WTC11 (cell line): ENCODE results near the gene KRT6C. TPM values are rescaled to one million over a fixed set of nuclear protein-coding genes. Genes with fewer than 3 reads are reported as not detected.

Experiments
- ATAC-seq: fragments of 200-7000 bp; cut with Tn5 transposase; 2 replicates; pipeline ENCODE4 v1.10.0; 2021; ENCODE audit warnings: mild to moderate bottlenecking, moderate library complexity
- CTCF ChIA-PET: fragments of 300-600 bp; sonication (Branson Sonifier 250); formaldehyde crosslinking; loops from one replicate; lab custom pipeline; 2021; ENCODE audit warnings: antibody characterized with exemption; lab: Charles Lee
- POLR2A ChIA-PET: fragments of 350-600 bp; sonication (Branson Sonifier 250); formaldehyde crosslinking; loops from one replicate; lab custom pipeline; 2021; ENCODE audit warnings: antibody characterized with exemption; lab: Charles Lee
- DNase-seq: peaks from one replicate; pipeline ENCODE4 v3.0.0; 2021; ENCODE audit warnings: low spot score
- H3K27ac Mint-ChIP-seq: 2 replicates; pipeline ENCODE4 v1.8.0; 2021; ENCODE audit warnings: mixed read lengths
- H3K27me3 Mint-ChIP-seq: 2 replicates; pipeline ENCODE4 v1.8.0; 2021; ENCODE audit warnings: low read depth, mild to moderate bottlenecking, moderate library complexity, mixed read lengths
- H3K36me3 Mint-ChIP-seq: 2 replicates; pipeline ENCODE4 v1.8.0; 2021; ENCODE audit warnings: mixed read lengths
- H3K4me1 Mint-ChIP-seq: 2 replicates; pipeline ENCODE4 v1.8.0; 2022; ENCODE audit warnings: mixed read lengths
- H3K4me3 Mint-ChIP-seq: 2 replicates; pipeline ENCODE4 v1.8.0; 2021; ENCODE audit warnings: mild to moderate bottlenecking, moderate library complexity, mixed read lengths
- H3K9me3 Mint-ChIP-seq: 2 replicates; pipeline ENCODE4 v1.8.0; 2021; ENCODE audit warnings: mixed read lengths
- ARID4B ChIP-seq: sonication (generic); formaldehyde crosslinking; IDR thresholded peaks from 2 replicates; pipeline ENCODE4 v1.8.0; 2023; ENCODE audit warnings: missing genetic modification reagents, mild to moderate bottlenecking, borderline replicate concordance
- ATF1 ChIP-seq: sonication (generic); formaldehyde crosslinking; IDR thresholded peaks from 2 replicates; pipeline ENCODE4 v1.8.1; 2023; ENCODE audit warnings: mild to moderate bottlenecking, moderate library complexity, missing genetic modification reagents
- ATF3 ChIP-seq: sonication (generic); formaldehyde crosslinking; conservative IDR thresholded peaks from 2 replicates; pipeline ENCODE4 v1.8.1; 2022; ENCODE audit warnings: mild to moderate bottlenecking, missing genetic modification reagents
- CREB1 ChIP-seq: sonication (generic); formaldehyde crosslinking; IDR thresholded peaks from 2 replicates; pipeline ENCODE4 v1.8.0; 2023; ENCODE audit warnings: mild to moderate bottlenecking, missing genetic modification reagents
- ELF4 ChIP-seq: sonication (generic); formaldehyde crosslinking; IDR thresholded peaks from 2 replicates; pipeline ENCODE4 v1.8.1; 2022; ENCODE audit warnings: low read depth, mild to moderate bottlenecking, moderate library complexity, missing genetic modification reagents
- EMX1 ChIP-seq: fragments of 250-450 bp; sonication (Bioruptor Pico); IDR thresholded peaks from 2 replicates; pipeline ENCODE4 v1.8.0; 2021; ENCODE audit warnings: mild to moderate bottlenecking
- ERG ChIP-seq: fragments of 250-450 bp; sonication (Bioruptor Pico); IDR thresholded peaks from 2 replicates; pipeline ENCODE4 v1.8.0; 2021; ENCODE audit warnings: mild to moderate bottlenecking
- ETV6 ChIP-seq: sonication (generic); formaldehyde crosslinking; IDR thresholded peaks from 2 replicates; pipeline ENCODE4 v1.8.1; 2022; ENCODE audit warnings: mild to moderate bottlenecking, missing genetic modification reagents
- FOXP1 ChIP-seq: sonication (generic); formaldehyde crosslinking; IDR thresholded peaks from 2 replicates; pipeline ENCODE4 v1.8.0; 2022; ENCODE audit warnings: missing genetic modification reagents, mild to moderate bottlenecking, moderate library complexity, borderline replicate concordance
- GRHL2 ChIP-seq: fragments of 250-450 bp; sonication (Bioruptor Pico); IDR thresholded peaks from 2 replicates; pipeline ENCODE4 v1.8.0; 2022; ENCODE audit warnings: mild to moderate bottlenecking, moderate library complexity; ENCODE audit not compliant: insufficient replicate concordance, severe bottlenecking
- IRF2 ChIP-seq: sonication (generic); formaldehyde crosslinking; IDR thresholded peaks from 2 replicates; pipeline ENCODE4 v1.8.0; 2022; ENCODE audit warnings: low read depth, missing genetic modification reagents, borderline replicate concordance
- KAT7 ChIP-seq: sonication (generic); formaldehyde crosslinking; IDR thresholded peaks from 2 replicates; pipeline ENCODE4 v1.8.1; 2023; ENCODE audit warnings: missing genetic modification reagents, mild to moderate bottlenecking, borderline replicate concordance
- RORB ChIP-seq: fragments of 250-450 bp; sonication (Bioruptor Pico); IDR thresholded peaks from 2 replicates; pipeline ENCODE4 v1.9.0; 2021; ENCODE audit warnings: mild to moderate bottlenecking
- USF1 ChIP-seq: sonication (generic); formaldehyde crosslinking; IDR thresholded peaks from 2 replicates; pipeline ENCODE4 v1.8.0; 2022; ENCODE audit warnings: mild to moderate bottlenecking, missing genetic modification reagents
- ZBTB43 ChIP-seq: sonication (generic); formaldehyde crosslinking; IDR thresholded peaks from 2 replicates; pipeline ENCODE4 v1.8.1; 2023; ENCODE audit warnings: mild to moderate bottlenecking, missing genetic modification reagents
- ZNF232 ChIP-seq: sonication (generic); formaldehyde crosslinking; IDR thresholded peaks from 2 replicates; pipeline ENCODE4 v1.8.0; 2022; ENCODE audit warnings: mild to moderate bottlenecking, missing genetic modification reagents
- ZNF423 ChIP-seq: fragments of 250-450 bp; sonication (Bioruptor Pico); IDR thresholded peaks from 2 replicates; pipeline ENCODE4 v2.1.2; 2022; ENCODE audit warnings: mild to moderate bottlenecking, moderate library complexity
- ZSCAN18 ChIP-seq: fragments of 250-450 bp; sonication (Bioruptor Pico); IDR thresholded peaks from 2 replicates; pipeline ENCODE4 v2.1.2; 2022; ENCODE audit warnings: mild to moderate bottlenecking, moderate library complexity
- total RNA-seq: library from RNA; stranded (reverse); gene quantifications from 3 replicates; pipeline ENCODE4 v1.2.3, GENCODE V29; 2021

The KRT6C gene
- total RNA-seq, 1 experiment from 2014 or later: not detected

GRCh38 chr12:52426034-52426433 lies 47.6 kb downstream of the KRT6C start (continued):
- TF ChIP-seq ELF4 (CRISPR knock-in tag): no peak
- no peak for TF ChIP-seq CREB1 (CRISPR knock-in tag)
- TF ChIP-seq KAT7 (CRISPR knock-in tag): no peak
- no peak for TF ChIP-seq EMX1
- no peak for TF ChIP-seq ETV6 (CRISPR knock-in tag)
- no peak for TF ChIP-seq ATF3 (CRISPR knock-in tag)
- TF ChIP-seq ARID4B (CRISPR knock-in tag): no peak

GRCh38 chr12:52425466-52425865 lies 48.1 kb downstream of the KRT6C start:
- Mint-ChIP-seq H3K9me3 (peaks cover 7% of the 10 kb centered on the region), H3K4me3 (no peak overlapping the region), H3K36me3 (no peaks in the 10 kb centered on the region), H3K27ac (no peak overlapping the region), H3K4me1 (peaks cover 5% of the 10 kb centered on the region; the same call in 1 of the 2 replicates), H3K27me3 (peaks cover 2% of the 10 kb centered on the region)
- no peak for DNase-seq
- no peak for ATAC-seq
- POLR2A ChIA-PET: no interaction called here
- TF ChIP-seq ERG (CRISPR knock-in tag): no peak
- no peak for TF ChIP-seq ZNF232 (CRISPR knock-in tag)
- no peak for TF ChIP-seq FOXP1 (CRISPR knock-in tag)
- TF ChIP-seq ZNF423 (CRISPR knock-in tag): no peak
- TF ChIP-seq ETV6 (CRISPR knock-in tag): no peak
- TF ChIP-seq, all 79 proteins: peak for 0
- CTCF ChIA-PET: interaction anchor here (0.8 to 1.3 kb wide), 2 partner anchors 21 to 445 kb away, joined by 3 read pairs; no protein-coding TSS in a partner anchor

GRCh38 chr12:52423661-52424500 lies 49.7 kb downstream of the KRT6C start:
- ChIA-PET CTCF (interaction anchor here (0.9 to 1.6 kb wide), 5 partner anchors 18 to 28 kb away, joined by 3 to 5 read pairs (median 3); no protein-coding TSS in a partner anchor), POLR2A (no interaction called here)
- DNase-seq: no peak
- Mint-ChIP-seq H3K27me3 (peaks cover 2% of the 10 kb centered on the region), H3K27ac (no peak overlapping the region), H3K9me3 (peaks cover 6% of the 10 kb centered on the region), H3K4me3 (no peak overlapping the region), H3K36me3 (no peaks in the 10 kb centered on the region), H3K4me1 (peaks cover 5% of the 10 kb centered on the region; the same call in 1 of the 2 replicates)
- no peak for ATAC-seq
- TF ChIP-seq USF1 (CRISPR knock-in tag): no peak
- TF ChIP-seq RORB (CRISPR knock-in tag): no peak
- no peak for TF ChIP-seq EMX1
- TF ChIP-seq ATF1: no peak
- no peak for TF ChIP-seq IRF2 (CRISPR knock-in tag)
- TF ChIP-seq ZBTB43 (CRISPR knock-in tag): no peak
- TF ChIP-seq GRHL2 (CRISPR knock-in tag): no peak
- no peak for TF ChIP-seq ZSCAN18 (CRISPR knock-in tag)
